ENCODE data around the gene AGPS. TPM values are rescaled to one million over a fixed set of nuclear protein-coding genes. Genes with fewer than 3 reads are reported as not detected.

The AGPS gene
- polyA plus RNA-seq, 4 donors, result 41.6 to 63.5 (median 51.3) TPM

GRCh38 chr2:177519534-177520115 is 127.1 kb downstream of the AGPS start:
- no peak for DNase-seq (ENCODE audit: low read depth in 4 of 4, low spot score in 3 of 4)

GRCh38 chr2:177520324-177520723 is 127.8 kb downstream of the AGPS start:
- DNase-seq (ENCODE audit: low read depth in 4 of 4, low spot score in 3 of 4), result peak; percentile 45 to 54 (median 48)

- no peak for DNase-seq (ENCODE audit: low read depth in 4 of 4, low spot score in 3 of 4)
Observed at GRCh38 chr2:177523781-177524180, 131.2 kb downstream of the AGPS start.

GRCh38 chr2:177525351-177525924 is 132.9 kb downstream of the AGPS start:
- no peak for DNase-seq (ENCODE audit: low read depth in 4 of 4, low spot score in 3 of 4)

- DNase-seq (ENCODE audit: low read depth in 4 of 4, low spot score in 3 of 4), result no peak
Observed at GRCh38 chr2:177528351-177528933, 135.9 kb downstream of the AGPS start.

- DNase-seq (ENCODE audit: low read depth in 4 of 4, low spot score in 3 of 4), result no peak
Observed at GRCh38 chr2:177529166-177529565, 136.6 kb downstream of the AGPS start.

GRCh38 chr2:177530561-177530960 is 138.0 kb downstream of the AGPS start:
- no peak for DNase-seq (ENCODE audit: low read depth in 4 of 4, low spot score in 3 of 4)

GRCh38 chr2:177531706-177532105 is 139.1 kb downstream of the AGPS start:
- DNase-seq (ENCODE audit: low read depth in 4 of 4, low spot score in 3 of 4), result no peak

- DNase-seq (ENCODE audit: low read depth in 4 of 4, low spot score in 3 of 4), result no peak
Observed at GRCh38 chr2:177532567-177532966, 140.0 kb downstream of the AGPS start.

- no peak for DNase-seq (ENCODE audit: low read depth in 4 of 4, low spot score in 3 of 4)
Observed at GRCh38 chr2:177533253-177533652, 140.7 kb downstream of the AGPS start.

- DNase-seq (ENCODE audit: low read depth in 4 of 4, low spot score in 3 of 4), result no peak
Observed at GRCh38 chr2:177535000-177535399, 142.4 kb downstream of the AGPS start.

- DNase-seq (ENCODE audit: low read depth in 4 of 4, low spot score in 3 of 4), result no peak
Observed at GRCh38 chr2:177535958-177536504, 143.5 kb downstream of the AGPS start.

- no peak for DNase-seq (ENCODE audit: low read depth in 4 of 4, low spot score in 3 of 4)
Observed at GRCh38 chr2:177537213-177537612, 144.6 kb downstream of the AGPS start.

- no peak for DNase-seq (ENCODE audit: low read depth in 4 of 4, low spot score in 3 of 4)
Observed at GRCh38 chr2:177537636-177538035, 145.1 kb downstream of the AGPS start.

GRCh38 chr2:177538323-177538722 is 145.8 kb downstream of the AGPS start:
- DNase-seq (ENCODE audit: low read depth in 4 of 4, low spot score in 3 of 4), result no peak

GRCh38 chr2:177540283-177540682 is 147.7 kb downstream of the AGPS start:
- DNase-seq (ENCODE audit: low read depth in 4 of 4, low spot score in 3 of 4), result no peak

GRCh38 chr2:177541258-177541991 is 148.9 kb downstream of the AGPS start:
- no peak for DNase-seq (ENCODE audit: low read depth in 4 of 4, low spot score in 3 of 4)

GRCh38 chr2:177542396-177542795 is 149.8 kb downstream of the AGPS start:
- no peak for DNase-seq (ENCODE audit: low read depth in 4 of 4, low spot score in 3 of 4)

- DNase-seq (ENCODE audit: low read depth in 4 of 4, low spot score in 3 of 4), result no peak
Observed at GRCh38 chr2:177543007-177543760, 150.6 kb downstream of the AGPS start.

GRCh38 chr2:177545143-177545542 is 152.6 kb downstream of the AGPS start:
- DNase-seq (ENCODE audit: low read depth in 4 of 4, low spot score in 3 of 4), result no peak
